OCI-LY3 (cell line): ENCODE data around the gene IQCF6.

Experiments used
- EZH2phosphoT487 ChIP-seq: fragments of 200-600 bp; shearing (Covaris generic); IDR thresholded peaks from 2 replicates; pipeline ENCODE4 v1.6.1; 2018; ENCODE audit warnings: antibody characterized with exemption, mixed run types, low read depth
- TF ChIP-seq, protein P1 (sequence below): fragments of 200-600, 300-600 bp; sonication (generic); IDR thresholded peaks from 2 replicates; pipeline ENCODE4 v1.5.1; 2014; ENCODE audit warnings: antibody characterized with exemption, low read length, low read depth

DNA sequence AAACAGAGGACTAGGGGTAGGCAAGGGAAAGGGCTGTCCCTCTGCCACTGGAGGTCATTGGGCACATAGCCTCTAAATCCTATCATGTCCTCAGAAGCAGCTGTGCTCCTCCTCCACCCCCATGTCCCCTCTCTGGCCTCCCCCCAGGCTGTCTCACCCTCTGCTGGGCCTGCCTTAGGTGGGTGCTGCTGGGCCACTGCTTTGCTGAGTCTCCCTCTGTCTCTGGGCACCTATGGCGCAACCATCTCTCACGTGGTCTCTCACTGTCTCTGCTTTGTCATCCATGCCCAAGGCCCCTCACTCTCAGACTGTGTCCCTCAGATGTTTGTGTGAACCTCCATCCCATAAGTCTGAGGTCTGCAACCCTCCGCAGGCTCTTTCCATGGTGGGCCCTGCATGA lies 35.0 kb upstream of the IQCF6 start:
- TF ChIP-seq, protein P1, sequence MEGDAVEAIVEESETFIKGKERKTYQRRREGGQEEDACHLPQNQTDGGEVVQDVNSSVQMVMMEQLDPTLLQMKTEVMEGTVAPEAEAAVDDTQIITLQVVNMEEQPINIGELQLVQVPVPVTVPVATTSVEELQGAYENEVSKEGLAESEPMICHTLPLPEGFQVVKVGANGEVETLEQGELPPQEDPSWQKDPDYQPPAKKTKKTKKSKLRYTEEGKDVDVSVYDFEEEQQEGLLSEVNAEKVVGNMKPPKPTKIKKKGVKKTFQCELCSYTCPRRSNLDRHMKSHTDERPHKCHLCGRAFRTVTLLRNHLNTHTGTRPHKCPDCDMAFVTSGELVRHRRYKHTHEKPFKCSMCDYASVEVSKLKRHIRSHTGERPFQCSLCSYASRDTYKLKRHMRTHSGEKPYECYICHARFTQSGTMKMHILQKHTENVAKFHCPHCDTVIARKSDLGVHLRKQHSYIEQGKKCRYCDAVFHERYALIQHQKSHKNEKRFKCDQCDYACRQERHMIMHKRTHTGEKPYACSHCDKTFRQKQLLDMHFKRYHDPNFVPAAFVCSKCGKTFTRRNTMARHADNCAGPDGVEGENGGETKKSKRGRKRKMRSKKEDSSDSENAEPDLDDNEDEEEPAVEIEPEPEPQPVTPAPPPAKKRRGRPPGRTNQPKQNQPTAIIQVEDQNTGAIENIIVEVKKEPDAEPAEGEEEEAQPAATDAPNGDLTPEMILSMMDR = no peak
- no peak for TF ChIP-seq EZH2phosphoT487
